Stimulated activated effector memory CD8-positive, alpha-beta T cell treated with anti-CD3 and anti-CD28 coated beads, Interleukin-12 subunit alpha, Interleukin-12 subunit beta, amount 100 ng/mL, for 72 hours (primary cell): ENCODE measurements around the gene CXCR5.

Source experiments
- ATAC-seq: fragments of 150-1000 bp; cut with Tn5 transposase; 2 replicates; pipeline ENCODE4 v1.10.0; 2021
- DNase-seq, 2 donors: peaks; one replicate each; pipeline ENCODE4 v3.0.0; 2021 to 2022; ENCODE audit warnings: low spot score in 2 of 2
- H3K27ac Mint-ChIP-seq: one replicate; pipeline ENCODE4 v1.8.0; 2022; ENCODE audit warnings: mild to moderate bottlenecking, mixed read lengths
- H3K36me3 Mint-ChIP-seq: one replicate; pipeline ENCODE4 v1.8.0; 2022; ENCODE audit warnings: mild to moderate bottlenecking, mixed read lengths
- H3K4me1 Mint-ChIP-seq: one replicate; pipeline ENCODE4 v1.8.0; 2022; ENCODE audit warnings: mixed read lengths
- H3K4me3 Mint-ChIP-seq: one replicate; pipeline ENCODE4 v1.8.0; 2022; ENCODE audit warnings: mild to moderate bottlenecking, mixed read lengths
- H3K9me3 Mint-ChIP-seq: one replicate; pipeline ENCODE4 v1.8.0; 2022; ENCODE audit warnings: mixed read lengths

The CXCR5 gene

DNA sequence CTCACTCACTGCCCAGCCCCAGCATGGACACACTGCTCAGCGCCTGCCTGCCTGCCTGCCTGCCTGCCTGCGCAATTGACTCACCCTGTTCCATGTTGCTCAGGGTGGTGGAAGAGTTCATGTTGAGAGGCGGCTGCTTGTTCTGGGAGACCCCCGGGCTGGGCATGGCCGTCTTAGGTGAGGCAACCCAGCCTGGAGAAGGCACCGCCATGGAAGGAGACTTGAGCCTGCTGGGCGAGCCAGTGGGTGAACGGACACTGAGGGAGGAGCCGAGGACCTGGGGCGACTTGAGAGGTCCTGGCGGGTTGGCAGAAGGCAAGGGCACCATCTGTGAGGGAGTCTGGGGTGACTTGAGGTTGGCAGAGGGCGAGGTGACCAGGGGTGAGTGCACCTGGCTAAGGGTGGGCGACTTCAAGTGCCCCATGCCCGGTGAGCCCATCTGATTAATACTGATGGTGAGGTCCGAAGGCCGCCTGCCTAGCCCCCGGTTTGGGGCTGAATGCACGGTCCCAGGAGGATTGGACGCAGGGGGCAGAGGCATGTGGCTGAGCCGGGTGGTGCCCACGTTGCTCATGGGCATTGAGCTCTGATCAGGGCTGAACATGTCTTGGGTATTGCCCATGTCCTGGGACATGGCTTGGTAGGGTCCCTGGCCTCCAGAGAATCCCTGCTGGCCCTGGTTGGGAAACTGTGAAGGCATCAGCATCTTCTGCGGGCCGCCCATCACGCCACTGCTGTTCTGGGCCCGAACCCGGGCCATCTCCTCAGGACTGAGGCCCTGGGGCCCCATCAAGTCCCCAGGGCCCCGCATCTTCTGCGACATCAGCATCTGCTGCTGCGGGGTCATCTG lies 17.1 kb downstream of the CXCR5 start:
- ATAC-seq (no peak), DNase-seq (no peak)
- peak overlapping the region; percentile 84 for H3K27ac Mint-ChIP-seq
- H3K4me3 Mint-ChIP-seq = no peak overlapping the region
- H3K36me3 Mint-ChIP-seq = peaks cover 79% of the 10 kb centered on the region
- peaks cover 30% of the 10 kb centered on the region for H3K4me1 Mint-ChIP-seq
- H3K9me3 Mint-ChIP-seq = no peaks in the 10 kb centered on the region

DNA sequence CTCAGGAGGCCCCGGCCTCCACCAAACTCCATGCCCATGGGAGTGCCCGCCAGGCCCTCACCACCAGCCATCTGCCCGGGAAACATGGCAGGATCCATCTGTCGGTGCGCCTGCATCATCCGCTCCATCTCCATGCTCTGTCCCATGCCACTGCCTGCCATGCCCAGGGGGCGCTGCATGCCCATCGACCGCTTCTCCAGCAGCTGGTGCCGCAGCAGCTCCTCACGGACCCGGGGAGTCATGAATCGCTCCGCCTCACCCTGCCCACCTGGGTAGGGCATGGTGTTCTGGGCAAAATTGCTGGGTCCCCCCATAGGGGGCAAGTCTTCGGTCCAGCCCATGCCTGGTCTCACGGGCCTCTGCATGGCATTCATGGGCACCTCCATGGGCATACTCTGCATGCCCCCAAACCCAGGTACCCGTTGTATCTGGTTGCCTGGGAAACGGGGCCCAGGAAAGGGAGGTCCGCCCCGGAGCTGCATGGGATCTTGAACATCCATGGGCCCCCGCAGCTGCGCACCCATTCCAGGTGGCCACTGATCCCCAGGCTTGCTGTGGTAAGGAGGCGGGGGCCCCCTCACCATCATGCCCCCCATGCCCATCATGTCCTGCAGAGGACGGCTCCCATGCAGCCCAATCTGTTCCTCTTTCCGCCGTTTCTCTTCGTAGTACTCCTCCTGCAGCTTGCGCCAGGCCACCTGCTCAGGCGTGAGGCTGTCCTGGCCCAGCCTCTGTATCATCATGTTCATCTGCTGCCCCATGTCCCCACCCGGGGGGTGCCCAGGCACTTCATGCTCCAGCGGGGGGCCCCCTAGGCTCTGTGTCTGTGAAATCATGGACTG lies 18.0 kb downstream of the CXCR5 start:
- Mint-ChIP-seq H3K9me3 (no peaks in the 10 kb centered on the region), H3K4me3 (no peak overlapping the region), H3K4me1 (peaks cover 26% of the 10 kb centered on the region), H3K36me3 (peaks cover 86% of the 10 kb centered on the region), H3K27ac (peak overlapping the region; percentile 84)
- DNase-seq = no peak
- ATAC-seq = no peak

GRCh38 chr11:118902336-118903203 lies 18.9 kb downstream of the CXCR5 start:
- Mint-ChIP-seq H3K36me3 (peaks cover 88% of the 10 kb centered on the region), H3K4me1 (peaks cover 26% of the 10 kb centered on the region), H3K9me3 (no peaks in the 10 kb centered on the region), H3K4me3 (no peak overlapping the region), H3K27ac (peak overlapping the region; percentile 84)
- DNase-seq (no peak), ATAC-seq (no peak)

DNA sequence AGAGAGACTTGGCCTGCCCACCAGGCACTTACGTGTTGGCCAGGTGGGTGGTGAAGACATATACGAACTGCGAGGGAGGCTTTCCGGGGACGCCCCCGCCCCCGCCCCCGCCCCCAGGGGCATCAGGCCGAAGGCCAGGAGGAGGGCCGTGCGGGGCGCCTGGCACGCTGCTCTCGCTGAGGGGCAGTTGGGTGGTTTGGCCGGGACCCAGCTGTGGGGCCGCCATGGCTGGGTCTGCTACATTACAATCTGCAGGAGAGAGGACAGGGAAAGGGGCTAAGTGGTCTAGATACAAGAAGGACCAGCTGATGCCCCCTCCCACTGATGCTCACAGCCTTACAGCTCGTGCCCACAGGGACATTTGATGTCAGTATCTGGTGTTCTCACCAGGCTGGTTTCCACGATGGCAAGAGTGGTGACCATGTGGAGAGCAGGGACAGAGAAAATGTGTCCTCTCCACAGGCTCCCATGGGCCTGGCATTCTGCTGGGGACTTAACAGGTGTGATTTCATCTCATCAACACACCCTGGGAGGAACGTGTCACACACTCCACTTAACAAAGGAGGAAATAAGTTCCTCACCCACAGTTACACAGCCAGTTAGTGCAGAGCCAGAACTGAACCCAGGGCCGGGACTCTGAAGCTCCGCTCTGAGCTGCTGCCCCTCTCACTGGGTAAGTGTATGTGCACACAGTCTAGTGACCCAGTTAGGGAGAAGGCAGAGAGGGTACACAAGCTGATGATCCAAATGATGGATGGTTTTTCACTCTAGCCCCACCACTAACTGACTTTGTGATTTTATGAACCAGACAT lies 19.7 kb downstream of the CXCR5 start:
- Mint-ChIP-seq H3K4me3 (no peak overlapping the region), H3K27ac (no peak overlapping the region), H3K9me3 (no peaks in the 10 kb centered on the region), H3K36me3 (peaks cover 89% of the 10 kb centered on the region), H3K4me1 (peaks cover 30% of the 10 kb centered on the region)
- no peak for ATAC-seq
- no peak for DNase-seq

- Mint-ChIP-seq H3K4me1 (peaks cover 40% of the 10 kb centered on the region), H3K4me3 (no peak overlapping the region), H3K9me3 (no peaks in the 10 kb centered on the region), H3K27ac (peak overlapping the region; percentile 88), H3K36me3 (peaks cover 67% of the 10 kb centered on the region)
- peak; percentile 89 to 95 for DNase-seq
- ATAC-seq = peak; percentile 81
Observed at GRCh38 chr11:118907051-118908042, 23.7 kb downstream of the CXCR5 start.

GRCh38 chr11:118908264-118908663 lies 24.6 kb downstream of the CXCR5 start:
- H3K27ac Mint-ChIP-seq = peak overlapping the region; percentile 88
- H3K4me3 Mint-ChIP-seq = no peak overlapping the region
- H3K4me1 Mint-ChIP-seq = peaks cover 49% of the 10 kb centered on the region
- DNase-seq (no peak), ATAC-seq (no peak)
- H3K9me3 Mint-ChIP-seq = no peaks in the 10 kb centered on the region
- peaks cover 66% of the 10 kb centered on the region for H3K36me3 Mint-ChIP-seq

- DNase-seq = no peak
- Mint-ChIP-seq H3K9me3 (no peaks in the 10 kb centered on the region), H3K36me3 (peaks cover 58% of the 10 kb centered on the region), H3K4me1 (peaks cover 57% of the 10 kb centered on the region), H3K4me3 (no peak overlapping the region), H3K27ac (peak overlapping the region; percentile 88)
- no peak for ATAC-seq
Observed at GRCh38 chr11:118908901-118909618, 25.4 kb downstream of the CXCR5 start.

GRCh38 chr11:118909619-118910308 lies 26.1 kb downstream of the CXCR5 start:
- no peak overlapping the region for H3K27ac Mint-ChIP-seq
- ATAC-seq = no peak
- no peaks in the 10 kb centered on the region for H3K9me3 Mint-ChIP-seq
- DNase-seq = no peak
- peaks cover 64% of the 10 kb centered on the region for H3K4me1 Mint-ChIP-seq
- peaks cover 58% of the 10 kb centered on the region for H3K36me3 Mint-ChIP-seq
- peak overlapping the region; percentile 22 for H3K4me3 Mint-ChIP-seq

DNA sequence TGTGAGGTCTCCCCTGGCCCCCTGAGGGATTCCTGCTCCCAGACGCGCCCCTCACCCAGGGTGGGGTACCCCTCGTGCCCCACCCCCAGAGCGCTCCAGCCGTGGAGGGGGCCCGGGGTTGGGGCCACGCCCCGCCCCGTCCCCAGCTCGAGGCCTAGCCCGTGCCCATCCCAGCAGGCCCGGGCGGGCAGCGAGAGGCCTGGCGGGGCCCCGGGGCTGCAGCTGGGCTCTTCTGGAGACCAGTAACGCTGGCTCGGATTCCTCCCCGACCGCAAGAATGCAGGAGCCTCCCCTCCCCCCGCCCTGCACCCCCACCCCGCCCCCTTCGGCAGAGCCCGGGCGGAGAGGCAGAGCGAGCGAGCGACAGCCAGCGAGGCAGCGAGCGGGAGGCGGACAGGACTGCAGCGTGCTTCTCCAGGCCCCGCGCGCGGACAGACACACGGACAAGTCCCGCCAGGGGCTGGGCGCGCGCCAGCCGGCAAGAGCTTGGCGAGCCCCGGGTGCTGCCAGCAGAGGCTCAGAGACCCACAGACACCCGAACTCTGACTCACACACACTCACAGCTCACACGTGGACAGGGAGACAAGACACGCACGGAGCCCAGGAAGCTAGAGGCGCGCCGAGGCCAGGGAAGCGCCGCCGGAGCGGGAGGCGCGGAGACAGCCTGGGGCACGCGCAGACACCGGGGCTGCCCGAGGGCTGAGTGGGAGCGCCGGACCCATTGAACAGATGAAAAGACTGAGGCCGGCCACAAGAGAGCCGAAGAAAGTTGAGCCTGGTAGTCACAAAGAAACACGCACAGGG lies 26.8 kb downstream of the CXCR5 start:
- Mint-ChIP-seq H3K4me1 (peaks cover 72% of the 10 kb centered on the region), H3K4me3 (peak overlapping the region; percentile 90), H3K9me3 (no peaks in the 10 kb centered on the region), H3K27ac (peak overlapping the region; percentile 94), H3K36me3 (peaks cover 52% of the 10 kb centered on the region)
- DNase-seq (no peak), ATAC-seq (peak; percentile 42)

GRCh38 chr11:118911113-118911879 lies 27.6 kb downstream of the CXCR5 start:
- H3K4me3 Mint-ChIP-seq = peak overlapping the region; percentile 90
- ATAC-seq (no peak), DNase-seq (no peak)
- H3K4me1 Mint-ChIP-seq = peaks cover 79% of the 10 kb centered on the region
- no peaks in the 10 kb centered on the region for H3K9me3 Mint-ChIP-seq
- H3K36me3 Mint-ChIP-seq = peaks cover 44% of the 10 kb centered on the region
- peak overlapping the region; percentile 94 for H3K27ac Mint-ChIP-seq
